GM21723 (cell line): ENCODE results near the gene MERTK.

Experiments used
- ATAC-seq: cut with Tn5 transposase; IDR thresholded peaks from one replicate; pipeline ENCODE4 v1.9.1; 2021; ENCODE audit warnings: mild to moderate bottlenecking, moderate library complexity; ENCODE audit not compliant: unreplicated experiment

Gene MERTK

GRCh38 chr2:111975053-111975552 lies 76.7 kb downstream of the MERTK start:
- ATAC-seq, result no peak

- no peak for ATAC-seq
Observed at GRCh38 chr2:111975819-111976218, 77.4 kb downstream of the MERTK start.

- no peak for ATAC-seq
Observed at GRCh38 chr2:111977240-111977639, 78.8 kb downstream of the MERTK start.

- ATAC-seq, result no peak
Observed at GRCh38 chr2:111978452-111979170, 80.2 kb downstream of the MERTK start.

GRCh38 chr2:111981666-111982065 lies 83.3 kb downstream of the MERTK start:
- no peak for ATAC-seq

GRCh38 chr2:111982822-111983221 lies 84.4 kb downstream of the MERTK start:
- ATAC-seq, result no peak

GRCh38 chr2:111983478-111984212 lies 85.2 kb downstream of the MERTK start:
- no peak for ATAC-seq

- no peak for ATAC-seq
Observed at GRCh38 chr2:111984213-111984604, 85.8 kb downstream of the MERTK start.

GRCh38 chr2:111985514-111985913 lies 87.1 kb downstream of the MERTK start:
- ATAC-seq, result no peak

GRCh38 chr2:111986116-111986900 lies 87.9 kb downstream of the MERTK start:
- ATAC-seq, result no peak

GRCh38 chr2:111990375-111990774 lies 92.0 kb downstream of the MERTK start:
- no peak for ATAC-seq

GRCh38 chr2:111990856-111991255 lies 92.4 kb downstream of the MERTK start:
- no peak for ATAC-seq

- no peak for ATAC-seq
Observed at GRCh38 chr2:111994042-111994441, 95.6 kb downstream of the MERTK start.

- no peak for ATAC-seq
Observed at GRCh38 chr2:111995148-111995547, 96.7 kb downstream of the MERTK start.

GRCh38 chr2:111999809-112000208 lies 101.4 kb downstream of the MERTK start:
- no peak for ATAC-seq

- ATAC-seq, result no peak
Observed at GRCh38 chr2:112000399-112001135, 102.2 kb downstream of the MERTK start.

- ATAC-seq, result no peak
Observed at GRCh38 chr2:112001136-112001715, 102.8 kb downstream of the MERTK start.

GRCh38 chr2:112001942-112002341 lies 103.5 kb downstream of the MERTK start:
- no peak for ATAC-seq

GRCh38 chr2:112003576-112004252 lies 105.3 kb downstream of the MERTK start:
- ATAC-seq, result no peak

- peak; percentile 62 for ATAC-seq
Observed at GRCh38 chr2:112004253-112004645, 105.8 kb downstream of the MERTK start.
